ENCODE results near the gene ABHD12B. TPM values are rescaled to one million over a fixed set of nuclear protein-coding genes. Genes with fewer than 3 reads are reported as not detected.

ABHD12B gene
- total and polyA plus RNA-seq, 2 donors (not counting 3 experiments of a cell fraction or from before 2014, with no cell fraction given): not detected

GRCh38 chr14:50830044-50830931 lies 41.6 kb upstream of the ABHD12B start:
- TF ChIP-seq POLR2A (IDR thresholded peaks at IDR 0.05; ENCODE audit: low read depth, low read length): no peak
- TF ChIP-seq EZH2 (IDR thresholded peaks at IDR 0.05; ENCODE audit: borderline replicate concordance, low read depth, low read length, severe bottlenecking): no peak
- TF ChIP-seq FOS (IDR thresholded peaks at IDR 0.05; ENCODE audit: borderline replicate concordance, insufficient read depth, low read length): no peak
- TF ChIP-seq JUN (IDR thresholded peaks at IDR 0.05; ENCODE audit: borderline replicate concordance, insufficient read depth, insufficient read length, low read depth): no peak
- no peak for TF ChIP-seq MYC (IDR thresholded peaks at IDR 0.05; ENCODE audit: low read depth, low read length)
- TF ChIP-seq, protein P1, sequence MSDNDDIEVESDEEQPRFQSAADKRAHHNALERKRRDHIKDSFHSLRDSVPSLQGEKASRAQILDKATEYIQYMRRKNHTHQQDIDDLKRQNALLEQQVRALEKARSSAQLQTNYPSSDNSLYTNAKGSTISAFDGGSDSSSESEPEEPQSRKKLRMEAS (IDR thresholded peaks at IDR 0.05; ENCODE audit: insufficient read depth, insufficient read length): no peak
- TF ChIP-seq CTCF (IDR thresholded peaks at IDR 0.05; ENCODE audit: extremely low read depth in 1 of 2, insufficient read depth in 1 of 2, low read depth in 1 of 2, low read length in 2 of 2): no peak
- no peak for TF ChIP-seq POLR2AphosphoS5 (IDR thresholded peaks at IDR 0.05; ENCODE audit: insufficient read depth, low read depth, low read length)
- no peak for TF ChIP-seq GATA2 (IDR thresholded peaks at IDR 0.05; ENCODE audit: insufficient read depth, insufficient read length, low read depth, low read length)
- POLR2A ChIA-PET: interaction anchor here (1.4 kb wide), 1 partner anchor 30 kb away, joined by 5 read pairs; no protein-coding TSS in a partner anchor
- intact Hi-C loops (cut with micrococcal nuclease) (loop anchor here (2.0 to 10.0 kb wide), 3 partner anchors 13 to 515 kb away; partner anchors contain the start of genes DMAC2L and L2HGDH), dilution Hi-C loops (cut with MboI; ENCODE audit: extremely low pct_ligation_motif_present, low sequenced_read_pairs) (no loop called here)
- CTCF ChIA-PET: interaction anchor here (0.8 to 7.5 kb wide), 13 partner anchors 9 to 57 kb away, joined by 3 to 72 read pairs (median 3); no protein-coding TSS in a partner anchor
- Histone ChIP-seq H3K4me3 (replicated peaks in 1 of 3; ENCODE audit: insufficient read depth in 1 of 3, low read depth in 1 of 3, low read length in 3 of 3) (peak overlapping the region; percentile 67 to 92 (median 69)), H3K36me3 (ENCODE audit: control insufficient read depth in 2 of 2, extremely low read depth in 1 of 2, insufficient read depth in 2 of 2, low read length in 2 of 2) (peaks cover 0 to 2% of the 10 kb centered on the region in 2 experiments), H3K9me1 (replicated peaks; ENCODE audit: control insufficient read depth, extremely low read depth, insufficient read depth, low read length) (no peaks in the 10 kb centered on the region), H2AFZ (ENCODE audit: low read depth, low read length) (peak overlapping the region; percentile 82), H3K9ac (replicated peaks; ENCODE audit: extremely low read depth, insufficient read depth, low read length) (peak overlapping the region; percentile 80), H3K27me3 (ENCODE audit: control insufficient read depth in 2 of 2, insufficient read depth in 2 of 2, low read length in 2 of 2) (no peaks in the 10 kb centered on the region), H3K9me3 (replicated peaks; ENCODE audit: control insufficient read depth, insufficient read depth, low read length) (no peaks in the 10 kb centered on the region), H3K27ac (ENCODE audit: insufficient read depth, low read depth, low read length) (peak overlapping the region; percentile 61), H4K20me1 (replicated peaks; ENCODE audit: control insufficient read depth, extremely low read depth, insufficient read depth, low read length) (peaks cover 12% of the 10 kb centered on the region), H3K4me1 (ENCODE audit: control insufficient read depth, extremely low read depth, insufficient read depth, low read length) (peaks cover 20% of the 10 kb centered on the region), H3K79me2 (ENCODE audit: control insufficient read depth, insufficient read depth, low read length) (peaks cover 47% of the 10 kb centered on the region), H3K4me2 (ENCODE audit: insufficient read depth, low read length) (peak overlapping the region; percentile 63)
- FAIRE-seq: peak; percentile 28
- peak; percentile 52 for DNase-seq (ENCODE audit: low read depth, low spot score)
- no TSS peak for BruUV-seq (replicated peaks)
